Embryonic facial prominence (tissue), 1 donor: ENCODE results near the gene TAS2R7.
"Not testable (repeated sequence)": the region's sequence is repeated elsewhere in the genome, so short reads cannot be mapped to it uniquely, and the experiment has no call there.

Experiments
- DNase-seq: peaks from one replicate; pipeline ENCODE4 v3.0.0-alpha.2; 2016; ENCODE audit errors: extremely low spot score

The TAS2R7 gene

GRCh38 chr12:10802587-10802986 is at the start of gene TAS2R7:
Gene TAS2R7, minus strand, starts transcription at chr12:10802627. Its CDS starts 57 bp downstream, at chr12:10802570.
- DNase-seq: no peak

- DNase-seq: no peak
Observed at GRCh38 chr12:10851243-10851858, 48.9 kb upstream of the TAS2R7 start.

DNA sequence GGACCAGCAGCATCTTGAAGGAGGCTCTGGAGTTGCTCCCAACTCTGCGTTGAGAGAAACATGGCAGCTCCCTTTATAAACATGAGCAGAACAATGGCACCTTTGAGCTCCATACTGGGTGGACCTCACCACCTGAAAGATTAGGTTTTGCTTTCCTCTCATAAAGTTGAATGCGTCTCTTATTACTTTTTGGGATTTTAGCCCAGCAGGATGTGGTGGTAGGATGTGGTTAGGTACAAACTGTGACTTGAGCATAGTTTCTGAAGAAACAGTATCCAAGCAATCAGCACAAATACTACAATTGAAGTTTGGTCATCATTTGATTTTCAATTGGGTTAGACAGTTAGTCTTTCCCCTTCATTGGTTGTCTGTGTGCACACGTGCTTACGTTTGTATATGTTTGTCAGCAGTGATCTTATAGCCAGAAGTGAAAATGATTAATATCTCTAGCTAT is 47.0 kb upstream of the TAS2R7 start, which contains the start of gene PRR4:
PRR4 (minus strand) TSS at position 51 of the 454 bp plus-strand sequence; CDS start at position 13, 38 bp downstream.
- no peak for DNase-seq

- DNase-seq: no peak
Observed at GRCh38 chr12:10847744-10848143, 45.3 kb upstream of the TAS2R7 start.

DNA sequence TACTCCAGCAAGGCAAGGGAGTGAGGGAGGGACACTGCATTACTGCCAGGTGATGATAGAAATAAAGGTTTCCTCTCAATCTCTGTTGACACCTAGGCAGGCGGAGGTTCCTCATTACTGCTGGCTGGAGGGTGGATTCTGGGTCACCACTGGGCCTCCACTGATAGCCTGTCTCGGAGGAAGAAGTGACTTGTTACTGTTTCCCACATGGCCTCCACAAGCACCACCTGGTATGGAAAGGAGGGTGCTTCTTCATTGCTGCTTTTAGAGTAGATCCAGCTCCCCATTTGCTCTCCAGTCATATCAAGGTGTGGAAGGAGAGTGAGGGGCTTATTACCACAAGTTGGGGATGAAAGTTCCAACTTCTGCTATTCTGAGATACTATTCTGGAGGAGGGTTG is 40.4 kb upstream of the TAS2R7 start:
- no peak for DNase-seq

DNA sequence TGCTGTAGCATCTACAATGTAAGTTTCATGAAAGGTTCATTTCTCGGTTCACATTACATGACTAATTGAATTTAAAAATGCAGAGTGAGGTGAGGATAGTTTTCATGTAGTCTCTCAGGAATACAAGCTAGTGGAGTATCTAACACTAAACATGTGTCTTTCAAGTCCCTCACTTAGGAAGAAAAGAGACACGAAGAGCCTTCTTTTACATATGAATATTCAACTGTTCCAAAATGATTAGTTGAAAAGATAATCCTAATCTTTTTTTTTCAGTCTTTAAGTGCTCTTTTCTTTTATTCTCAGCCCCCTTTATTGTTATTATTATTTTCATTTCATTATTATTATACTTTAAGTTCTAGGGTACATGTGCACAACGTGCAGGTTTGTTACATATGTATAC is 36.0 kb upstream of the TAS2R7 start:
- DNase-seq: no peak

GRCh38 chr12:10829994-10830393 is 27.6 kb upstream of the TAS2R7 start:
- DNase-seq: no peak

GRCh38 chr12:10826258-10826657 is 23.8 kb upstream of the TAS2R7 start, which contains the start of gene TAS2R10:
Gene TAS2R10, minus strand, starts transcription at chr12:10826358. Its CDS starts 89 bp downstream, at chr12:10826269.
- DNase-seq: no peak

DNA sequence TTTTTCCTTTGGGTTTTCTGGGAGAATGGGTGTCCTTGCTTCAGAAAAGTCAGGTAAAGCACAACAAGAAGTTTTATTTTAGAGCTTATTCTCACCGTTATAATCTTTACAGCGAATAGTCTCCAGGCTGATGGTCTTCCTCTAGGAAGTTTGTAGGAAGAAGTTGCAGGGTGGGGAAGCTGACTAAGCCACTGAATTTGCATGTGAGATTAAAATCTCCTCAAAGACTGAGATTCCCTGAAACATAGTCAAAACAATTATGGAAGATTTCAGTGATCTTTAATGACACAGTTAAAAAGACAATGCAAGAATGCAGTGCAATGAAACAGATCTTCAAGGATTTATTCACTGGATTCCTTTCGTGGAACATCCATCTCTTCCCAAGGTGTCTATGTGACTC is 22.5 kb upstream of the TAS2R7 start:
- DNase-seq: no peak

DNA sequence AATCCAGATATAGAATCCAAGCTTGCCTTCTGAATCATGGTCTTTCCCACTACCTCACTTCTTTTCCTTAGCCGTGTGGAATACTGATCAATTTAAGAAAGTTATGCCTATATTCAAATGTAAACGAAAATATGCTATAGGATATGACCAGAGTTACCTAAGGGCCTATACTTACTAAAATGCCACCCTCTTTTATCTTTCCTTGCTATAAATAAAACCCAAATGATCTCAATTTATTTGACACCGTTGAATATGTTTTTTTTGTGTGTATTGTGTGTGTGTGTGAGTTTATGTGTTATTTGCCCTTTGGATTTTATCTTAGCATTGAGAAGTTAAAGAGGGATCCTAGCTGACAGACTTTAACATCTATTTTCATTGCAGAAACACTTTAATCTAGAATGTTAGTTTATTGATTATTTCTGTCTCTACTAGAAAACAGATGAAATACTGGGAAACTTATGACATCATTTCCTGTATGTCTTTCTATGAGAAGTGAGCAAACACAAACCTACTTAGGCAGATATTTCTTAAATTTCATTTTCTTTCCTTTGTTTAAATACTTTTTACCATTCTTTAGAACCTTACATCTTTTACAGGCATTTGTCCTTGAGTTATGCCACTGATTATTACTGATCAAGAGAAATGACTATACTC is 9.6 kb upstream of the TAS2R7 start:
- no peak for DNase-seq

DNA sequence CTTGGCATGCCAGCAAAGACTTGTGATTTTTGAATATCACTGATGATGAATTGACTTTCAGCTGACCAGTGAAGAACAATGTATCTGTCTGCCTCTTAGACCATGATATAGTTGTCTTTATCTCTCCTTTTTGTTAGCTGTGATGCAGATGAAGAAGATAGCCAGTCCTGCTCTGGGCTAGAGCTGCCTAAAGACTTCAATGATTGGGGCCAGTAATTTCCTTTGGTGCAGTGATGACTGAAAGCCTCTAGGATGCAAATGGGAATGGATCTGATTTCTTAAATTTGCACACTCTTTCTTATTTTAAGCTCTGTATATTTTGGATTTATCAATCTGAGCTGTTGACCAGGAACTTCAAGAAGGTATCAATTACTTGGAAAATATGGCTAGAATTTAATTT is 7.6 kb upstream of the TAS2R7 start, which contains the start of gene TAS2R9:
TAS2R9 (minus strand) TSS at position 101 of the 400 bp plus-strand sequence; CDS start at position 8, 93 bp downstream.
- DNase-seq: no peak

DNA sequence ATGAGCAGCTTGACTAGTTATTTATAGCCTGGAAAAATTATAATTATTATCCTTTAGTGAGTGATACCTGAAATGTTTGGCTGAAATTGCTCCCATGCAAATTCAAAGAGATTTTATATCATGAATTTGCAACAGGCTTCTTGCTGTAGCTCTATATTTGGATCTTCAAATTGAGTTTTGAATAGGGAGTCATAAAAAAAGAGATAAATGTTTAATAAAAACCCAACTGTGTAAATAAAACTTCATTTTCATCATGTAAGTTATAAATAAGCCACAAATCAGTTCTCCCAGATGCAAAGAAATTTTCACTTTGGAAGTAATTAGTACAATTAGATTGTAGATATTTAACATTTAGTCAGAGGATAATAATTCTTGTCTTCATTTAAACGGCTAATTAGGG is 4.8 kb upstream of the TAS2R7 start, which contains the start of gene TAS2R8:
TAS2R8 (minus strand) TSS at position 101 of the 400 bp plus-strand sequence. CDS start 306 bp downstream, outside the sequence.
- DNase-seq: no peak

DNA sequence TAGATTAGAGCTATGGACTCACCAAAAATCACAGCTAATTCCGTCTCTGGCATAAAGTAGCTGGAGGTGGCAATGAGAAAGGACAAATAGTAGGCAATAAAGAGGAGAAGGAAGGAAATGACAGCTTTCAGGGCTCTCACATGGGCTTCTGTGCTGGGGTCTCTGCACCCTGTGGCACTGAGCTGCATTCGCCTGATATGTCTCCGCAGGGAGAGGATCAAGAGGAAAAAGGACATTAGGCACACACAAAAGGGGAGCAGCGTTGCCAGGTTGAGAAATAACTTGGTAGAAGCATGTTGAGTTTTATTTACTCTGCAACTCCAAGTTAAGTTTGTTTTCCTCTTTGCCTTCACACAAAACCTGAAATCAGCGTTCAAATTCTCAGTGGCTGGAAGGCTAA is 686 bp downstream of the TAS2R7 start:
- DNase-seq: no peak

DNA sequence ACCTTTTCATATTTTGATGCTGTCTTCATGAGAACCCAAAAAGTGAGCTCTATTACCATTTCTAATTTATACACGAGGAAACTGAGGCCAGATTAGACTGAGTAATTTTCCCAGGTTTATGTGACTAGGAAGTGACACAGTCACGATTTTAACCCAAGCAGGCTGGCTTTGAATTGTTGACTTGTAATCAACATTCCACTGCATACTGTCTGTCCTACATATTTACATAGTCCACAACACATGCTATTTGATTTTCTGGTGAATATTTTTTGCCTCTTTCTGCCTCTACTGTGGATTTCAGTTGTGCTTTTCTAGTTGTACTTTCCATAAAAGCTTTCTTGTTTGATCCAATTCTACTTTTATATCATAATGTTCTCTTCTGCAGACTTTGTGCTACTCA is 8.2 kb downstream of the TAS2R7 start:
- DNase-seq: no peak

DNA sequence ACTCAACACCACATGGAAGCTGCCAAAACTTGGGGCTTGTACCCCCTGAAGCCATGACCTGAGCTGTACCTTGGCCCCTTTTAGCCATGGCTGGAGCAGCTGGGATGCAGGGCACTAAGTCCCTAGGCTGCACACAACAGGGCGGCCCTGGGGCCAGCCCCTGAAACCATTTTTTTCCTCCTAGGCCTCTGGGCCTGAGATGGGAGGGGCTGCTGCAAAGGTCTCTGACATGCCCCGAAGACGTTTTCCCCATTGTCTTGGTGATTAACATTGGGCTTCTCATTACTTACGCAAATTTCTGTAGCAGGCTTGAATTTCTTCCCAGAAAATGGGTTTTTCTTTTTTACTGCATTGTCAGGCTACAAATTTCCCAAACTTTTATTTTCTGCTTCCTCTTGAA is 10.7 kb downstream of the TAS2R7 start:
- DNase-seq: not testable (repeated sequence)

GRCh38 chr12:10783252-10783651 is 19.2 kb downstream of the TAS2R7 start:
- DNase-seq: no peak

DNA sequence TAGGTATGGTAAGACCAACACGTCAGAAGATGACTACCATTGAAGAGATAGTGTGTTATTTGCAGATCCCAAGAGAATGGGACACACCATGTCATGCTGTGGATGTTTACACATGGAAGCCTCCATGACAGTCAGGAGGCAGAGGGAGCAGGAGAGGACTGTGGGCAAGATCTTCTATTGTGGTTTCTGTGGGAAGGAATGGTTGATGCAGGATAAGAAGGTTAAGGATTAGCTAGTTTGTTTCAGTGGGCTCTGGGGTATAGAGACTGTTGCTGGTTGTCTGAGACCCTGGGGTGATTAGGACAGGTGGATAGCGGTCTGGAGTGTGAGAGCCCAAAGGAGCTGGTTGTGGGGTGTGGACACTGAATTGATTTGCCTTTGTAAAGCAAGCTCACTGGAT is 23.3 kb downstream of the TAS2R7 start:
- no peak for DNase-seq

DNA sequence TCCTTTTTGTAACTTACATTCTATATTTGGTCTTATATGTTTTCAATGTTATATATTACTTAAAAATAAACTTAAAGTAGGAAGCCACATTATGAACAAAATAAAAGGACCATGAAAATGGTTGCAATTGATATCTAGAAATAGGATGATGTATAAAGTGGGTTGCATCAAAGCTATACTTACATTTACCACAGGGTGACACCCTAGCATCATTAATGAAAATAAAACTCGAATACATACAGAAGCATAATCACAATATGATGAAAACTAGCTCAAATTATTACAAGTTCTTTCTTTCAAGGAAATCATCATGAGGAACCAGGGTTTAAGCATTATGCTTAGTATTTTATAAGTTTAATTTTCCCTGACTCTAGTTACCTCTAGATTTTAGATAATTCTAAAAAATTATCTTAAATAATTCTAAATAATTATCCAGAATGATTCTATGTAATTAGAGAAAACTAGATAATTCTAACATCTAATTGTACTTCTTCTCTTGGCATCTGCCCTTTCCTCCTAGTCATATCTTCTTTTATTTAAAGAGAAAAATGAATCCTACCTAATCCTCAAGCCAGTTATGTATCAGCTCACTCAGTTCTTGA is 31.2 kb downstream of the TAS2R7 start:
- no peak for DNase-seq

GRCh38 chr12:10759657-10760056 is 42.8 kb downstream of the TAS2R7 start:
- no peak for DNase-seq

DNA sequence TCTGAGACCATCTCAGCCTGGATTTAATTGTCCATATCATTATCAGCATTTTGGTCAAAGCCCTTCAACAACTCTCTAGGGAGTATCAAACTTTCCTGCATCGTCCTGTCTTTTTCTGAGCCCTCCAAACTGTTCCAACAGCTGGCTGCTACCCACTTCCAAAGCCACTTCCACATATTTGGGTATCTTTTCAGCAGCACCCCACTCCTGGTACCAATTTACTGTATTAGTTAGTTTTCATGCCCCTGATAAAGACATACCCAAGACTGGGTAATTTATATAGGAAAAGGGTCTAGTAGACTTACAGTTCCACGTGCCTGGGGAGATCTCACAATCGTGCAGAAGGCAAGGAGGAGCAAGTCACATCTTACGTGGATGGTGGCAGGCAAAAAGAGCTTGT is 46.2 kb downstream of the TAS2R7 start:
- DNase-seq: no peak

- DNase-seq: no peak
Observed at GRCh38 chr12:10753059-10753458, 49.4 kb downstream of the TAS2R7 start.
